Liver (tissue), 3 donors: Measurements from ENCODE around the gene MLEC.

ENCODE experiments used
- TF ChIP-seq, protein P1 (sequence below): IDR thresholded peaks from 2 replicates; pipeline ENCODE4 v1.6.1; 2016; ENCODE audit warnings: antibody characterized with exemption
- TF ChIP-seq, protein P2 (sequence below): fragments of 150-350 bp; IDR thresholded peaks from 2 replicates; pipeline ENCODE4 v1.5.1; 2017; ENCODE audit warnings: improper control_type of control experiment, low read depth, low read length; ENCODE audit not compliant: missing input control
- donor health status: healthy.
- donor health status: healthy.

DNA sequence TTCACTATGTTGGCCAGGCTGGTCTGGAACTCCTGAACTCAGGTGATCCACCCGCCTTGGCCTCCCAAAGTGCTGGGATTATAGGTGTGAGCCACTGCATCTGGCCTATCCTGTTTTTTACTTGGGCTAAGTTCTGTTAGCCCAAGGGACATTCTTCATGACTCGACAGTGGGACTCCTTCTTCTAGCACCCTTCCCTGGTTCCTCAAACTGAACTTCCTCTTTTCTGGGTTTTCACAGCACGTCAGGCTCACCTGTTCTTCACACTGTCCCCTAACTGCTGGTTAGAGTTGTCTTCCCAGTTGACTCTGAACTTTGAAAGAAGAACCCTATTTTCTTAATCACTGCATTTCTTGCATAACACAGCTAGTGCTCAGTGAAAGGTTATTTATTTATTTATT, 24.1 kb upstream of the MLEC start:
- TF ChIP-seq, protein P1, sequence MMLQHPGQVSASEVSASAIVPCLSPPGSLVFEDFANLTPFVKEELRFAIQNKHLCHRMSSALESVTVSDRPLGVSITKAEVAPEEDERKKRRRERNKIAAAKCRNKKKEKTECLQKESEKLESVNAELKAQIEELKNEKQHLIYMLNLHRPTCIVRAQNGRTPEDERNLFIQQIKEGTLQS: no peak
- TF ChIP-seq, protein P2, sequence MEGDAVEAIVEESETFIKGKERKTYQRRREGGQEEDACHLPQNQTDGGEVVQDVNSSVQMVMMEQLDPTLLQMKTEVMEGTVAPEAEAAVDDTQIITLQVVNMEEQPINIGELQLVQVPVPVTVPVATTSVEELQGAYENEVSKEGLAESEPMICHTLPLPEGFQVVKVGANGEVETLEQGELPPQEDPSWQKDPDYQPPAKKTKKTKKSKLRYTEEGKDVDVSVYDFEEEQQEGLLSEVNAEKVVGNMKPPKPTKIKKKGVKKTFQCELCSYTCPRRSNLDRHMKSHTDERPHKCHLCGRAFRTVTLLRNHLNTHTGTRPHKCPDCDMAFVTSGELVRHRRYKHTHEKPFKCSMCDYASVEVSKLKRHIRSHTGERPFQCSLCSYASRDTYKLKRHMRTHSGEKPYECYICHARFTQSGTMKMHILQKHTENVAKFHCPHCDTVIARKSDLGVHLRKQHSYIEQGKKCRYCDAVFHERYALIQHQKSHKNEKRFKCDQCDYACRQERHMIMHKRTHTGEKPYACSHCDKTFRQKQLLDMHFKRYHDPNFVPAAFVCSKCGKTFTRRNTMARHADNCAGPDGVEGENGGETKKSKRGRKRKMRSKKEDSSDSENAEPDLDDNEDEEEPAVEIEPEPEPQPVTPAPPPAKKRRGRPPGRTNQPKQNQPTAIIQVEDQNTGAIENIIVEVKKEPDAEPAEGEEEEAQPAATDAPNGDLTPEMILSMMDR: no peak
